Dermis microvascular lymphatic vessel endothelial cell (primary cell): ENCODE data around the gene ZNF761. TPM values are rescaled to one million over a fixed set of nuclear protein-coding genes. Genes with fewer than 3 reads are reported as not detected.
A peak's percentile ranks its signal among the peaks of the same experiment; 100 is the strongest.
"Not testable (repeated sequence)": the region's sequence is repeated elsewhere in the genome, so short reads cannot be mapped to it uniquely, and the experiment has no call there.

ENCODE experiments used
- DNase-seq, 2 donors: peaks; one replicate each; pipeline versions ENCODE4 v3.0.0 to v3.0.0-alpha.2; 2010; ENCODE audit warnings: low read depth in 2 of 2
- total RNA-seq: library from RNA; depleted of rRNA; stranded (reverse); fragments of >200 nt; gene quantifications from 2 replicates; pipeline ENCODE4 v1.2.1, GENCODE V29; 2014

ZNF761 gene
- total RNA-seq, result 5.3 and 9.9 TPM in 2 replicates

- peak; percentile 74 to 95 for DNase-seq
These were observed at the start of gene ZNF761 for GRCh38 chr19:53431399-53432087. Gene ZNF761 (plus strand): TSS chr19:53431984. CDS start chr19:53447269, 15,285 bp downstream.

- DNase-seq, result no peak
These were observed 43.6 kb upstream of the ZNF761 start for GRCh38 chr19:53388168-53388567.

- peak in 1 of 2 donors; percentile 2 for DNase-seq
These were observed 42.9 kb upstream of the ZNF761 start for GRCh38 chr19:53388904-53389303.

- no peak for DNase-seq
These were observed 42.2 kb upstream of the ZNF761 start for GRCh38 chr19:53389571-53389970.

GRCh38 chr19:53389978-53390377 is 41.8 kb upstream of the ZNF761 start:
- no peak for DNase-seq

- peak in 1 of 2 donors; percentile 48 for DNase-seq
These were observed 37.2 kb upstream of the ZNF761 start for GRCh38 chr19:53394522-53394973.

GRCh38 chr19:53394974-53395839 is 36.6 kb upstream of the ZNF761 start, which contains the start of gene ZNF765:
Gene ZNF765 (plus strand): TSS chr19:53395149. CDS start chr19:53398016, 2,867 bp downstream.
- DNase-seq, result peak; percentile 63 to 89

GRCh38 chr19:53395840-53396524 is 35.8 kb upstream of the ZNF761 start:
- not testable (repeated sequence) for DNase-seq

- DNase-seq, result no peak
These were observed 35.3 kb upstream of the ZNF761 start for GRCh38 chr19:53396525-53396868.

- DNase-seq, result not testable (repeated sequence)
These were observed 33.9 kb upstream of the ZNF761 start for GRCh38 chr19:53397918-53398317.

GRCh38 chr19:53409505-53410204 is 22.1 kb upstream of the ZNF761 start:
- no peak for DNase-seq

GRCh38 chr19:53420520-53421315 is 11.1 kb upstream of the ZNF761 start:
- DNase-seq, result not testable (repeated sequence)

- no peak for DNase-seq
These were observed 9.2 kb upstream of the ZNF761 start for GRCh38 chr19:53422551-53422950.

GRCh38 chr19:53423074-53423473 is 8.7 kb upstream of the ZNF761 start:
- DNase-seq, result peak; percentile 25 to 27

- DNase-seq, result peak; percentile 12 to 22
These were observed 8.1 kb upstream of the ZNF761 start for GRCh38 chr19:53423680-53424079.

- DNase-seq, result peak; percentile 71 to 79
These were observed 6.7 kb upstream of the ZNF761 start for GRCh38 chr19:53424968-53425597.

GRCh38 chr19:53432088-53432661 is 391 bp downstream of the ZNF761 start:
- DNase-seq, result peak in 1 of 2 donors; percentile 36

- DNase-seq, result not testable (repeated sequence)
These were observed 12.0 kb downstream of the ZNF761 start for GRCh38 chr19:53443809-53444208.

- not testable (repeated sequence) for DNase-seq
These were observed 15.4 kb downstream of the ZNF761 start for GRCh38 chr19:53447196-53447595.
